Osteoblast (primary cell): Measurements from ENCODE around the gene JAM2. TPM values are rescaled to one million over a fixed set of nuclear protein-coding genes. Genes with fewer than 3 reads are reported as not detected.

Experiments
- DNase-seq: peaks from one replicate; pipeline ENCODE4 v3.0.0; 2011; ENCODE audit warnings: low spot score, mixed read lengths; ENCODE audit not compliant: insufficient read length; ENCODE audit errors: missing footprints
- H2AFZ ChIP-seq: 2 replicates; pipeline ENCODE4 v1.6.0; 2011; ENCODE audit warnings: mild to moderate bottlenecking, low read length
- H3K27ac ChIP-seq: 2 replicates; pipeline ENCODE4 v1.5.1; 2011; ENCODE audit warnings: mild to moderate bottlenecking, low read depth, low read length, moderate library complexity
- H3K27me3 ChIP-seq: 2 replicates; pipeline ENCODE4 v1.6.0; 2012; ENCODE audit warnings: mild to moderate bottlenecking, control low read depth, inconsistent platforms, low read length, moderate library complexity; ENCODE audit not compliant: insufficient read depth
- H3K36me3 ChIP-seq: 2 replicates; pipeline ENCODE4 v1.5.1; 2011; ENCODE audit warnings: mild to moderate bottlenecking, low read length, control low read depth, moderate library complexity; ENCODE audit not compliant: insufficient read depth
- H3K4me1 ChIP-seq: 2 replicates; pipeline ENCODE4 v1.5.1; 2011; ENCODE audit warnings: mild to moderate bottlenecking, low read length, control low read depth, moderate library complexity; ENCODE audit not compliant: insufficient read depth
- H3K4me2 ChIP-seq: 2 replicates; pipeline ENCODE4 v1.6.0; 2011; ENCODE audit warnings: mild to moderate bottlenecking, low read length; ENCODE audit not compliant: insufficient read depth
- H3K4me3 ChIP-seq: fragments of 200-600 bp; sonication (generic); 3 replicates; pipeline ENCODE4 v1.5.1; 2012; ENCODE audit warnings: mild to moderate bottlenecking, low read length, inconsistent platforms; ENCODE audit not compliant: insufficient read depth
- H3K79me2 ChIP-seq: 2 replicates; pipeline ENCODE4 v1.6.0; 2012; ENCODE audit warnings: mild to moderate bottlenecking, low read length, control low read depth, inconsistent platforms; ENCODE audit not compliant: insufficient read depth
- H3K9me3 ChIP-seq: 2 replicates; pipeline ENCODE4 v1.5.1; 2011; ENCODE audit warnings: low read depth, low read length, control low read depth
- H4K20me1 ChIP-seq: 2 replicates; pipeline ENCODE4 v1.6.0; 2012; ENCODE audit warnings: mild to moderate bottlenecking, low read length, control low read depth; ENCODE audit not compliant: insufficient read depth
- total RNA-seq: library from RNA; depleted of rRNA; stranded (reverse); fragments of >200 nt; gene quantifications from 2 replicates; pipeline ENCODE4 v1.2.3, GENCODE V29; 2012
- TF ChIP-seq, protein P1 (sequence below): IDR thresholded peaks from 2 replicates; pipeline ENCODE4 v1.5.1; 2011; ENCODE audit warnings: mild to moderate bottlenecking, low read depth, low read length, moderate library complexity; ENCODE audit errors: extremely low read depth

The JAM2 gene, protein sequence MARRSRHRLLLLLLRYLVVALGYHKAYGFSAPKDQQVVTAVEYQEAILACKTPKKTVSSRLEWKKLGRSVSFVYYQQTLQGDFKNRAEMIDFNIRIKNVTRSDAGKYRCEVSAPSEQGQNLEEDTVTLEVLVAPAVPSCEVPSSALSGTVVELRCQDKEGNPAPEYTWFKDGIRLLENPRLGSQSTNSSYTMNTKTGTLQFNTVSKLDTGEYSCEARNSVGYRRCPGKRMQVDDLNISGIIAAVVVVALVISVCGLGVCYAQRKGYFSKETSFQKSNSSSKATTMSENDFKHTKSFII
- total RNA-seq: 0.88 and 1.1 TPM in 2 replicates

DNA sequence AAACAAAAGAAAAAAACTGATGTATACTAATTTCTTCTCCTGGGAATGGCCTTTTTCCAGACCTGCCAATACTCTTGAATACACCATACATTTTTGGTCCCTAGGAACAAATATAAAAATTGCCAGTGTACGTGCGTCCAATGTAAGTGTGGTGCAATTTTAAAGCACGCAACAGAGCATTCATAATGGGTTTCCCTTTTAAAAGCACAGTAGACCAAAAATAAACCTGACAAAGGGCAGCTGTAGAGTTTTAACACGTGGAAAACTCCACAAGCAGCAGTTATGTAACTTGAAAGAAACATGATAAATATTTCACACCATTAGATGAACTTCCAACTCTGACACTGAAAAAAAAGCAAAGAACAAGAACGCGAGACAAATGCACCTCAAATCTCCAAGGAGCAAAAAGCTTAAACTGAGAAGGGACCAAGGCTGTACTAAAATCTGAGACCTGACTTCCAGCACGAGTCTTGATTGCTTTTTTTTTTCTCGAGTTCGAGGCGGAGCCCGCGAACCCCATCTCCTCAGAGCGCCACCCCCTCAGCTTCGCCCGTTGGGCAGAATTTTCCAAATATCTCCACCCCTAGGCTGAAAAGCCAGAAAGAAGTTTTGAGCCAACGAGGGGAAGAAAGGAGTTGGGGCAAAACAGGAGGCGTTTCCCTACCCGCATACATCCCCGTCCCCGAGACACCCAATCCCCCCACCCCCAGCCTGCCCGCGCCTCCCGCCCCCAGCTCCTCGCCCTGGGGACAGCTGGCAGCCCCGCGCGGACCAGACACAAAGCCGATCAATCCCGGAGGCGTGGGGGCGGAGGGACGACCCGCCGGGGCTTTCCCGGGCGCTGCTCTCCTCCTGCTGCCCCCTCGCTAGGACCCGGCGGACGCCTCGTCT is at the start of gene JAM2:
Gene JAM2, plus strand, starts transcription at position 599 of the 891 bp plus-strand sequence. CDS start 564 bp downstream, outside the sequence.
- Histone ChIP-seq H3K27me3 (peaks cover 37% of the 10 kb centered on the region), H3K4me3 (peak within 1 kb of the TSS; percentile 67), H2AFZ (peak within 1 kb of the TSS; percentile 69), H3K27ac (no peak within 1 kb of the TSS), H3K9me3 (no peaks in the 10 kb centered on the region), H4K20me1 (no peaks in the 10 kb centered on the region), H3K36me3 (no peaks in the 10 kb centered on the region), H3K79me2 (no peaks in the 10 kb centered on the region), H3K4me1 (peaks cover 14% of the 10 kb centered on the region), H3K4me2 (peak within 1 kb of the TSS; percentile 85)
- TF ChIP-seq, protein P1, sequence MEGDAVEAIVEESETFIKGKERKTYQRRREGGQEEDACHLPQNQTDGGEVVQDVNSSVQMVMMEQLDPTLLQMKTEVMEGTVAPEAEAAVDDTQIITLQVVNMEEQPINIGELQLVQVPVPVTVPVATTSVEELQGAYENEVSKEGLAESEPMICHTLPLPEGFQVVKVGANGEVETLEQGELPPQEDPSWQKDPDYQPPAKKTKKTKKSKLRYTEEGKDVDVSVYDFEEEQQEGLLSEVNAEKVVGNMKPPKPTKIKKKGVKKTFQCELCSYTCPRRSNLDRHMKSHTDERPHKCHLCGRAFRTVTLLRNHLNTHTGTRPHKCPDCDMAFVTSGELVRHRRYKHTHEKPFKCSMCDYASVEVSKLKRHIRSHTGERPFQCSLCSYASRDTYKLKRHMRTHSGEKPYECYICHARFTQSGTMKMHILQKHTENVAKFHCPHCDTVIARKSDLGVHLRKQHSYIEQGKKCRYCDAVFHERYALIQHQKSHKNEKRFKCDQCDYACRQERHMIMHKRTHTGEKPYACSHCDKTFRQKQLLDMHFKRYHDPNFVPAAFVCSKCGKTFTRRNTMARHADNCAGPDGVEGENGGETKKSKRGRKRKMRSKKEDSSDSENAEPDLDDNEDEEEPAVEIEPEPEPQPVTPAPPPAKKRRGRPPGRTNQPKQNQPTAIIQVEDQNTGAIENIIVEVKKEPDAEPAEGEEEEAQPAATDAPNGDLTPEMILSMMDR: no peak
- DNase-seq: peak; percentile 77

DNA sequence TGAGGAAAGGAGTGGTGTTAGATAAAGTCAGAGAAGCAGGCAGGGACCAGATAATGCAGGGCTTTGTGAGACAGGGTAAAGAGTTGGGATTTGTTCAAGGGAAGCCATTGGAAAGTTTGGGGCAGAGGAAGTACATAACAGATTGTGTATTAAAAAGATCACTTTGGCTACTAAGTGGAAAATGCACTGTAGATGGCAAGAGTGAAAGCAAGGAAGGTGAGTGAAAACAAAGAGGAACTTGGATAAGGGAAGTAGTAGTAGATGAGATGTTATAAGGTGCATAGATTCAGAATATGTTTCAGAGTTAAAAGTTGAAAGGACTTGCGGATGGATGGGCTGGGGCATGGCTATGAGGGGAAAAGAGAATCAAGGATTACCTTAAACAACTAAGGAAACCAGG is 49.2 kb upstream of the JAM2 start:
- DNase-seq: no peak

DNA sequence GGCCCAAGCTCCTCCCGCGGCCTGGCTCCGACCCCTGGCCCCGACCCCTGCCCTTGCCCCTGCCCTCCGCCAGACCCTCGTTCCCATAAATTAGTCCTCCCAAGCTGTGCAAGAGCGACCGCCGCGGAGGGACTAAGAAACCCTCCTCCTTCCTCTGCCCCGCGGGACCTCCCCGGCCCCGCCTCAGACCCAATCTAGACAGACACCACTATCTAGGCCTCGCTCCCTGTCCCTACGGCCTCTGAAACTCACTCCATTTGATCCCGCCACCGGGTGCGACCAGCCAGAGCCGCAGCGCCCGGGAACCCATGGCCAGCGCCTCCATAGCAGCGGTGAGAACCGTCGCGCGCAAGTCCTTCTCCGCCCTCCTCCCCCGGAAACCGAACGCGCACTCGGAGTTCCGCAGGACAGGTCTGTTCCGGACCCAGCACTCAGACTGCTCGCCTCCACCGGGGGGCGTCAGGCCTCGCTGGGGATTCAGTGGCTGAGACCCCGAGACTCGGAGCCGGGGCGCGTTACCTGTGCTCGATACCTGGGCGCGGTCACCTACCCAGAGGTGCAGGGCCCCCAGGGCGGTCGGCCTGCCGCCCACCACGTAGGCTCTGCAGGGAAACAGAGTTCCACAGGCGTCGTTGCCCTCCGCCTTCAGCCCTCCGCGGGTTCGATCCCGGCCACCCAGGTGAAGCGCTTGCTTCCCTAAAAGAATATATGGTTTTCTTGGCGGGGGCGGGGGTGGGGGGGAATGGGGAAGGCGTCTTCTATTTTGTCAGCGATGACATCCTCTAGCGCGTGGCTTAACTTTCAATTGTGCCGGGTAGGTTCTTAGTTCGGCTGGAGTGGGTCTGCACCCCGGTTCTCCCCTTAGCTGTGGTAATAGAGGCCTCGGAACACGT is 31.7 kb upstream of the JAM2 start, which contains the start of gene MRPL39:
Gene MRPL39, minus strand, starts transcription at position 331 of the 893 bp plus-strand sequence. Its CDS starts 6 bp downstream, at position 325.
- Histone ChIP-seq H3K9me3 (no peaks in the 10 kb centered on the region), H3K4me2 (peak within 1 kb of the TSS; percentile 100), H3K36me3 (peaks cover 23% of the 10 kb centered on the region), H3K4me3 (peak within 1 kb of the TSS; percentile 96), H2AFZ (peak within 1 kb of the TSS; percentile 98), H3K79me2 (peaks cover 27% of the 10 kb centered on the region), H3K27me3 (no peaks in the 10 kb centered on the region), H3K27ac (peak within 1 kb of the TSS; percentile 80), H3K4me1 (peaks cover 15% of the 10 kb centered on the region), H4K20me1 (no peaks in the 10 kb centered on the region)
- DNase-seq: peak; percentile 97
- TF ChIP-seq, protein P1: peak; percentile 51

More for the DNA sequence above, 49.2 kb upstream of the JAM2 start:
- Histone ChIP-seq H3K79me2 (no peaks in the 10 kb centered on the region), H4K20me1 (no peaks in the 10 kb centered on the region), H3K4me3 (no peak overlapping the region), H2AFZ (no peak overlapping the region), H3K9me3 (no peaks in the 10 kb centered on the region), H3K4me2 (no peak overlapping the region), H3K27ac (no peak overlapping the region), H3K27me3 (no peaks in the 10 kb centered on the region), H3K4me1 (no peaks in the 10 kb centered on the region), H3K36me3 (peaks cover 30% of the 10 kb centered on the region)
- TF ChIP-seq, protein P1: no peak
